ENCODE results near the gene TMPRSS9. TPM values are rescaled to one million over a fixed set of nuclear protein-coding genes. Genes with fewer than 3 reads are reported as not detected.

TMPRSS9 gene
- total RNA-seq, 4 donors from 2014 or later, result 0.13 to 0.78 TPM; not detected in 2

DNA sequence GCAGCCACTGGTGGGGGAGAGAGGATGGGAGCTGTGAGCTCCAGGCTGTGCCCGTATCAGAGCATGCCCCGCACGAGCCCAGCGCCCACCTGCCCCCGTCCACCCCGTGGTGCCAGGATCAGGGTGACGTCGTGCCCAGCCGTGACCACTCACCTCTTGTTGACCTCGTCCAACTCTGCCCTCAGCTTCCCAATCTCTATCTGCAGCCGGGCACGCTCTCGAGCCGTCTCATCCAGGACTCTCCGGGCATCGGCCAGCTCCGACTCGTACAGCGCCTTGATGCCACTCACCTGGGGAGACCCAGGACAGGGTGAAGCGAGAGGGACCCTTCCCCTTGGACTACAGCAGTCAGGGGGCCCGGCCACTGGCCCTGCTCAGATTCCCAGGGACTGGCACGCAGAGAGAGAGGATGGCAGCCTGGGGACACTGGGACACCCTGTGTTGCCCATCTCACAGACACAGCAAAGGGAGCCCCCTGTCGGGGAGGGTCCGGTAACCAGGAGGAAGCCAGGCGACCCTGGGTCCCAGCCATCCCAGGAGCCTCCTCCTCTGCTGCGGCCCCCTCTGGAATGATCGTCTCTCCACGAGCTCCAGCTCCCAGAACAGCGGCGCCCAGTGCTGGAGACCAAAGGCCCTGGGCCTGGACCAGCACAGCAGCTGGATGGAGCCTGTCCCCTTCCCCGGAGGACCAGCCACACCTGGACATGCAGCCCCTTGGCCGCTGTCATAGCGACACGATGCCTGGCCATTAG lies 84.4 kb downstream of the TMPRSS9 start:
- Histone ChIP-seq H3K4me3 (replicated peaks in 1 of 3) (no peak overlapping the region), H3K36me3 (no peaks in the 10 kb centered on the region), H3K4me1 (no peaks in the 10 kb centered on the region), H3K27me3 (no peaks in the 10 kb centered on the region), H3K27ac (no peak overlapping the region), H3K9me3 (no peaks in the 10 kb centered on the region)
- intact Hi-C loops (cut with DNase I), result no loop called here
- WGBS, 2 donors, result 94 to 95% methylated on average over 24 to 32 of the region's 34 CpGs
- no peak for TF ChIP-seq POLR2A (IDR thresholded peaks at IDR 0.05)
- TF ChIP-seq, protein P1, sequence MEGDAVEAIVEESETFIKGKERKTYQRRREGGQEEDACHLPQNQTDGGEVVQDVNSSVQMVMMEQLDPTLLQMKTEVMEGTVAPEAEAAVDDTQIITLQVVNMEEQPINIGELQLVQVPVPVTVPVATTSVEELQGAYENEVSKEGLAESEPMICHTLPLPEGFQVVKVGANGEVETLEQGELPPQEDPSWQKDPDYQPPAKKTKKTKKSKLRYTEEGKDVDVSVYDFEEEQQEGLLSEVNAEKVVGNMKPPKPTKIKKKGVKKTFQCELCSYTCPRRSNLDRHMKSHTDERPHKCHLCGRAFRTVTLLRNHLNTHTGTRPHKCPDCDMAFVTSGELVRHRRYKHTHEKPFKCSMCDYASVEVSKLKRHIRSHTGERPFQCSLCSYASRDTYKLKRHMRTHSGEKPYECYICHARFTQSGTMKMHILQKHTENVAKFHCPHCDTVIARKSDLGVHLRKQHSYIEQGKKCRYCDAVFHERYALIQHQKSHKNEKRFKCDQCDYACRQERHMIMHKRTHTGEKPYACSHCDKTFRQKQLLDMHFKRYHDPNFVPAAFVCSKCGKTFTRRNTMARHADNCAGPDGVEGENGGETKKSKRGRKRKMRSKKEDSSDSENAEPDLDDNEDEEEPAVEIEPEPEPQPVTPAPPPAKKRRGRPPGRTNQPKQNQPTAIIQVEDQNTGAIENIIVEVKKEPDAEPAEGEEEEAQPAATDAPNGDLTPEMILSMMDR (IDR thresholded peaks at IDR 0.05), result no peak
- DNase-seq, result no peak

DNA sequence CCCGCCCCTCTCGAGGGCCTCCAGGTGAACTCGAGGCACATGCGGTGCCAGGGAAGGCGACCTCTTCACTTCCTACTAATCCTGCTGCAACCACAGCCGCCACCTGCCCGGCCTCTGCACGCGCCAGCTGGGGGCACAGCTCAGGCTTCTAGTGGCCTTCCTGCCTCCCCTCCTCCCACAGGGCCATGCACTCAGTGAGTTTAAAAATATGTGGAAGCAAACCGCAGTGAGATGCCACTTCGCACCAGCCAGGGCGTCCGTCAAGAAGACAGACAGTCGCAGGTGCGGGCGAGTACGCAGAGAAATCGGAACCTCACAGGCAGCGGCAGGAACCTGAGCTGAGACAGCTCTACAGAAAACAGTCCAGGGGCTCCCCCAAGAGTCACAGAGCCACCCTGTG lies 86.3 kb downstream of the TMPRSS9 start:
- DNase-seq, result no peak
- no peak overlapping the region for H3K4me3 ChIP-seq (replicated peaks in 1 of 3)
- no peaks in the 10 kb centered on the region for H3K27me3 ChIP-seq
- H3K36me3 ChIP-seq, result no peaks in the 10 kb centered on the region
- no peak overlapping the region for H3K27ac ChIP-seq
- H3K9me3 ChIP-seq, result no peaks in the 10 kb centered on the region
- 79 to 85% methylated on average over 16 to 17 of the region's 19 CpGs for WGBS, 2 donors
- H3K4me1 ChIP-seq, result no peaks in the 10 kb centered on the region
- intact Hi-C loops (cut with DNase I), result no loop called here
- no peak for TF ChIP-seq POLR2A (IDR thresholded peaks at IDR 0.05)
- TF ChIP-seq, protein P1 (IDR thresholded peaks at IDR 0.05), result no peak

DNA sequence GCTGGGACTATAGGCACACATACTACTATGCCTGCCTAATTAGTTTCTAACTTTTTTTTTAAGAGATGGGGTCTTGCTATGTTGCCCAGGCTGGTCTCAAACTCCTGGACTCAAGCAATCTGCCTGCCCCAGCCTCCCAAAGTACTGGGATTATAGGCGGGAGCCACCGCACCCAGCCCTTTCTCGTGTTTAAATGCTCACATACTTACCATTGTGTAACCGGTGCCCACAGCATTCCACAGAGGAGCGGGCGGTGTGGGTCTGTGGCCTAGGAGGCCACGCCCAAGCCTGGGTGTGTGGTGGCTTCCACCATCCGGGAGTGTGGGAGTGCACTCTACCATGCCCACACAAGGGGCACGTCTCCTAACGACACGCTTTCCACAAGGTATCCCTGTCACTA lies 89.0 kb downstream of the TMPRSS9 start:
- no peak for DNase-seq
- Histone ChIP-seq H3K4me1 (no peaks in the 10 kb centered on the region), H3K4me3 (replicated peaks in 1 of 3) (no peak overlapping the region), H3K9me3 (no peaks in the 10 kb centered on the region), H3K27ac (no peak overlapping the region), H3K27me3 (no peaks in the 10 kb centered on the region), H3K36me3 (no peaks in the 10 kb centered on the region)
- intact Hi-C loops (cut with DNase I), result no loop called here
- TF ChIP-seq POLR2A (IDR thresholded peaks at IDR 0.05), result no peak
- TF ChIP-seq, protein P1 (IDR thresholded peaks at IDR 0.05), result no peak
- WGBS, 2 donors, result 96 to 98% methylated on average over 11 of the region's 11 CpGs

DNA sequence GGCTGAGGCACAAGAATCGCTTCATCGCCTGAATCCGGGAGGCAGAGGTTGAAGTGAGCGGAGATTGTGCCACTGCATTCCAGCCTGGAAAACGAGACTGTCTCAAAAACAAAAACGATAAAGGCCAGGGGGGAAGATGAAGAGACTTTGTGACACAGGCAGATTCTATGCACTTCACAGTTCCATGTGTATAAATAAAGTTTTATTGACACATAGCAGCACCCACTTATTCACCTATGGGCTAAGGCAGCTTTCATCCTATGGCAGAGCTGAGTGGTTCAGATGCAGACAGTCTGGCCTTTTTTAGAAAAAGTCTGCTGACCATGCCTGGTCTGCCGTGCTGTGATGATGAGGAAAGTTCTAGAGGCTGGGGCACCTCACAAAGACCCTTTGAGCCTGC lies 91.1 kb downstream of the TMPRSS9 start:
- WGBS, 2 donors, result 93 to 96% methylated on average over 7 of the region's 7 CpGs

DNA sequence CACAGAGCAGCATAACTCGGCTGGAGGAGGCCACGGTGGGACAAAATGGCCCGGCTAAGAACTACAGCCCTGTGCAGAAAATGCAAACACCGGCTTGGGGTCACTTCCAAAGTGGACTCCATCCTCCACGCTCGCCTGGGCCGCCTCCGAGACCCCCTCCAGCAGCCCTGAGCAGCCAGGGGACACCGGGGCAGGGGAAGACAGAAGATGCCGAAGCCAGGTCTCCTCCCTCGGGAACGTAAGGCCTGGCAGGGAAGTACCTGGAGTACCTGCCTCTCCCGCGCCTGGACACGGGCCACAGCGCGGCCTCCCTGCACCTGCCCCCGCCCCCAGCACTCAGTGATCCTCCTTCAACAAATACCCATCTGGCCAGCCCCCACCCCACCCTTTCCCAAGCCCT lies 91.7 kb downstream of the TMPRSS9 start:
- DNase-seq, result no peak
- intact Hi-C loops (cut with DNase I), result no loop called here

More for the DNA sequence above, 91.1 kb downstream of the TMPRSS9 start:
- Histone ChIP-seq H3K36me3 (no peaks in the 10 kb centered on the region), H3K27ac (no peak overlapping the region), H3K4me1 (peaks cover 7 to 8% of the 10 kb centered on the region in 2 donors), H3K4me3 (replicated peaks in 1 of 3) (no peak overlapping the region), H3K9me3 (no peaks in the 10 kb centered on the region), H3K27me3 (no peaks in the 10 kb centered on the region)
- TF ChIP-seq, protein P1 (IDR thresholded peaks at IDR 0.05), result no peak
- TF ChIP-seq POLR2A (IDR thresholded peaks at IDR 0.05), result no peak
- DNase-seq, result no peak
- intact Hi-C loops (cut with DNase I), result no loop called here

More for the DNA sequence above, 91.7 kb downstream of the TMPRSS9 start:
- Histone ChIP-seq H3K4me1 (peaks cover 7 to 8% of the 10 kb centered on the region in 2 donors), H3K27me3 (no peaks in the 10 kb centered on the region), H3K4me3 (replicated peaks in 1 of 3) (no peak overlapping the region), H3K27ac (no peak overlapping the region), H3K36me3 (no peaks in the 10 kb centered on the region), H3K9me3 (no peaks in the 10 kb centered on the region)
- no peak for TF ChIP-seq POLR2A (IDR thresholded peaks at IDR 0.05)
- TF ChIP-seq, protein P1 (IDR thresholded peaks at IDR 0.05), result no peak
- WGBS, 2 donors, result 91 to 98% methylated on average over 6 to 18 of the region's 18 CpGs

Measured in thyroid gland (tissue), 4 donors.